NT2/D1 (cell line): ENCODE measurements around the gene HMGN4.

Source experiments
- SUZ12 ChIP-seq: IDR thresholded peaks from 2 replicates; pipeline ENCODE4 v1.6.1; 2011; ENCODE audit not compliant: insufficient read length, insufficient read depth; ENCODE audit errors: extremely low read depth
- YY1 ChIP-seq: IDR thresholded peaks from 2 replicates; pipeline ENCODE4 v1.6.1; 2011; ENCODE audit not compliant: insufficient read length, insufficient read depth
- ZNF274 ChIP-seq: IDR thresholded peaks from 2 replicates; pipeline ENCODE4 v1.6.1; 2011; ENCODE audit warnings: mild to moderate bottlenecking, low read depth, low read length

- no peak for TF ChIP-seq YY1
- no peak for TF ChIP-seq ZNF274
- TF ChIP-seq SUZ12, result no peak
Observed at GRCh38 chr6:26525838-26526237, 12.3 kb upstream of the HMGN4 start.
